GM13977 (cell line): Measurements from ENCODE around the gene C18orf32.
A peak's percentile ranks its signal among the peaks of the same experiment; 100 is the strongest.
"Not testable (repeated sequence)": the region's sequence is repeated elsewhere in the genome, so short reads cannot be mapped to it uniquely, and the experiment has no call there.

Experiments
- DNase-seq: peaks from one replicate; pipeline ENCODE4 v3.0.0; 2012; ENCODE audit warnings: low spot score
- in situ Hi-C: fragments of 300-500 bp; cut with MboI; formaldehyde crosslinking; loops from one replicate; pipeline ENCODE4 v1.12.0; 2022; ENCODE audit warnings: low sequenced_read_pairs, low pct_unique_long_range_greater_than_20kb, mixed read lengths, inconsistent platforms; ENCODE audit not compliant: unreplicated experiment
- TF ChIP-seq, protein P1 (sequence below): IDR thresholded peaks from 2 replicates; pipeline ENCODE4 v1.5.1; 2012; ENCODE audit warnings: mild to moderate bottlenecking, control low read depth; ENCODE audit not compliant: insufficient read depth; ENCODE audit errors: extremely low read depth, missing control alignments

C18orf32 gene

DNA sequence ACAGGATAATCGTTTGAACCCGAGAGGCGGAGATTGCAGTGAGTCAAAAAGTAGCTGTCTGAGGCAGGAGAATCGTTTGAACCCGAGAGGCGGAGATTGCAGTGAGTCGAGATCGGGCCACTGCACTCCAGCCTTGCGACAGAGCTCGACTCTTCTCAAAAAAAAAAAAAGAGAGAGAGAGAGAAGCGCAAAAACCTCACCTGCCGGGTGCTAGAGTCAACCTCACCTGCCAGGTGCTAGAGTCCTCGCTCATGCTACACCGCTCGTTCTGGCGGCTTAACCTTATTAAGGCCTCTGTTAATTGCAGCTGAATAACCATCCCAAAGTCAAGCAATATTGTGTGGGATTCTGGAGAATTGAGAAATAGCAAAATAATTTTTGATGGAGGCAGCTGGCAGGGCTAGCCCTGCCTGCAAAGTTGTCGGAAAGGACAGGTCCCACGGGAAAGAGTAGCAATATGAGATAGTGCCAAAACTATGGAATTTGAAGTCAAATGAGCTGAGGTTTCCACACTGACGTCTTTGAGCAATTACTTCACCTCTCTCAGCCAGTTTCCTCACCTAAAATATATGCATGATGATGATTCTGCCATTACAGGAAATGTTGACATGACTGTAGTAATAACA is 25.9 kb downstream of the C18orf32 start:
- TF ChIP-seq, protein P1, sequence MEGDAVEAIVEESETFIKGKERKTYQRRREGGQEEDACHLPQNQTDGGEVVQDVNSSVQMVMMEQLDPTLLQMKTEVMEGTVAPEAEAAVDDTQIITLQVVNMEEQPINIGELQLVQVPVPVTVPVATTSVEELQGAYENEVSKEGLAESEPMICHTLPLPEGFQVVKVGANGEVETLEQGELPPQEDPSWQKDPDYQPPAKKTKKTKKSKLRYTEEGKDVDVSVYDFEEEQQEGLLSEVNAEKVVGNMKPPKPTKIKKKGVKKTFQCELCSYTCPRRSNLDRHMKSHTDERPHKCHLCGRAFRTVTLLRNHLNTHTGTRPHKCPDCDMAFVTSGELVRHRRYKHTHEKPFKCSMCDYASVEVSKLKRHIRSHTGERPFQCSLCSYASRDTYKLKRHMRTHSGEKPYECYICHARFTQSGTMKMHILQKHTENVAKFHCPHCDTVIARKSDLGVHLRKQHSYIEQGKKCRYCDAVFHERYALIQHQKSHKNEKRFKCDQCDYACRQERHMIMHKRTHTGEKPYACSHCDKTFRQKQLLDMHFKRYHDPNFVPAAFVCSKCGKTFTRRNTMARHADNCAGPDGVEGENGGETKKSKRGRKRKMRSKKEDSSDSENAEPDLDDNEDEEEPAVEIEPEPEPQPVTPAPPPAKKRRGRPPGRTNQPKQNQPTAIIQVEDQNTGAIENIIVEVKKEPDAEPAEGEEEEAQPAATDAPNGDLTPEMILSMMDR: no peak
- in situ Hi-C loops: no loop called here
- DNase-seq: no peak

DNA sequence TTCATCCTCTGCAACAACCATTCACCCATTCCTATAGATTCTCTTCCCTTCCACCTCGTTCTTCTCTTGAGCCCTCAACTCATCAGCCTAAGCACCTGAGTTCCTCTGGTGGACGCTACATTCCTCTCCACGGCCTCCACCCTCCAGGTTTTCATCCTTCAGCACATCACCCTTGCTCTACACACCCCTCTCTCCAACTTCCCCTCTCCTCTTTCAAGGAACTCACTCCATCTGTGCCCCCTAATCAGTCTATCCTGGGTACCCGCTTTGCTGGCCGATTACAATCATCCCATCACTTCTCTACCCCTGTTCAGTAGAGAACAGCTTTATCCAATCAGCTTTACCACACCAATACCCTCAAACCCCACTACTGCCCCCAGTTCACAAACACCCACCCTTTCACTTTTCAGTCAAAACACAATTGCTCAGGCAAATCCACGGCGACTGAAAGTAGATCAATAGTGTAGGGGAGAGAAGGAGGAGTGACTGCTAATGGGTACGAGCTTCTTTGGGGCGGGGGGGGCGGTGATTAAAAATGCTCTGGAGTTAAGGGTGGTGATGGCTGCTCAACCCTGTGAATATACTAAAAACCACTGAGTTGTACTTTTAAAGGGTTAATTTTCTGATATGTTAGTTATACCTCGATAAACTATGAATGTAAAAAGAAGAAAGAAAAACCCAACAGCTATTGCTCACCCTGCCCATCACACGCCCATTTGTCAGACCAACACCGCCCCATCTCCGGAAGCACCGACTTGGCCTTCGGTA is 27.4 kb downstream of the C18orf32 start:
- peak; percentile 32 for DNase-seq
- TF ChIP-seq, protein P1: no peak
- in situ Hi-C loops: no loop called here

DNA sequence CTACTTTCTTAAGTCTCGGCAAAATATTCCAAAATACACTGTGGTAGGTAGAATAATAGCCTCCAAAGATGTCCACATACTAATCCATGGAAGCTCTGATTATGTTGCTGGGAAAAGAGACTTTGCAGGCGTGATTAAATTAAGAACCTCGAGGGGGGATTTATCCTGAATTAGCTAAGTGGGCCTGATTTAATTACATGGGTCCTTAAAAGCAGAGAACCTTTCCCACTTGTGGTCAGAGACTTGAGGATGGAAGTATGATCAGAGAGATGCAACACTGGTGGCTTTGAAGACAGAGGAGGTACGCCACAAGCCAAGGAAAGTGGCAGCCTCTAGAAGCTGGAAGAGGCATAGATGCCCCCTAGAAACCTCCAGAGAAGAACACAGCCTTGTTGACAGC is 29.4 kb downstream of the C18orf32 start:
- TF ChIP-seq, protein P1: no peak
- DNase-seq: no peak
- in situ Hi-C loops: no loop called here

DNA sequence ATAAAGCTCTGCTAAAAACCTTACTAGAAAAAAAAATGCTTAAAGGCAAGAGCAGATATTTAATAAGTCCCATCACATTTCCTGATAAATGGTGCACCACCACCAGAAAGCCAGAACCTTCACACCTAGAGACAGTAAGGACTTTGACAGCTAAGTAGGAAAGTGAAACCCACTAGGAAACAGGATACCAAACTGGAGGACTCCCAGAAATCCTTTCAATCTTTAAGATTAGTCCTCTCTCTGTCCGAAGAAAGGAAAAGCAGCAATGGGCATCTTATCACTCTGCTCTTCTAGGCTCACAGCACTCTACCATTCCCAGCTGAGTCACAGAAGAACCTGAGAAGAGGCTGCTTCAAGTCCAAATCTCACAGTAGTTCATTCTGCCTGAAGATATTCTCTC is 30.2 kb downstream of the C18orf32 start:
- in situ Hi-C loops: no loop called here
- TF ChIP-seq, protein P1: no peak
- no peak for DNase-seq

DNA sequence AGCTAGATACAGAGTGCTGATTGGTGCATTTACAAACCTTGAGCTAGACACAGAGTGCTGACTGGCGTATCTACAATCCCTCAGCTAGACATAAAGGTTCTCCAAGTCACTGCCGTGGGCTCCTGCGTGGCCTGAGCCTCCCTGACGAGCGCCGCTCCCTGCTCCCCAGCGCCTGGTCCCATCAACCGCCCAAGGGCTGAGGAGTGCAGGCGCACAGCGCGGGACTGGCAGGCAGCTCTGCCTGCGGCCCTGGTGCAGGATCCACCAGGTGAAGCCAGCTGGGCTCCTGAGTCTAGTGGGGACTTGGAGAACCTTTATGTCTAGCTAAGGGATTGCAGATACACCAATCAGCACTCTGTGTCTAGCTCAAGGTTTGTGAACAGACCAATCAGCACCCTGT is 34.5 kb downstream of the C18orf32 start:
- DNase-seq, in situ Hi-C loops: not testable (repeated sequence)

DNA sequence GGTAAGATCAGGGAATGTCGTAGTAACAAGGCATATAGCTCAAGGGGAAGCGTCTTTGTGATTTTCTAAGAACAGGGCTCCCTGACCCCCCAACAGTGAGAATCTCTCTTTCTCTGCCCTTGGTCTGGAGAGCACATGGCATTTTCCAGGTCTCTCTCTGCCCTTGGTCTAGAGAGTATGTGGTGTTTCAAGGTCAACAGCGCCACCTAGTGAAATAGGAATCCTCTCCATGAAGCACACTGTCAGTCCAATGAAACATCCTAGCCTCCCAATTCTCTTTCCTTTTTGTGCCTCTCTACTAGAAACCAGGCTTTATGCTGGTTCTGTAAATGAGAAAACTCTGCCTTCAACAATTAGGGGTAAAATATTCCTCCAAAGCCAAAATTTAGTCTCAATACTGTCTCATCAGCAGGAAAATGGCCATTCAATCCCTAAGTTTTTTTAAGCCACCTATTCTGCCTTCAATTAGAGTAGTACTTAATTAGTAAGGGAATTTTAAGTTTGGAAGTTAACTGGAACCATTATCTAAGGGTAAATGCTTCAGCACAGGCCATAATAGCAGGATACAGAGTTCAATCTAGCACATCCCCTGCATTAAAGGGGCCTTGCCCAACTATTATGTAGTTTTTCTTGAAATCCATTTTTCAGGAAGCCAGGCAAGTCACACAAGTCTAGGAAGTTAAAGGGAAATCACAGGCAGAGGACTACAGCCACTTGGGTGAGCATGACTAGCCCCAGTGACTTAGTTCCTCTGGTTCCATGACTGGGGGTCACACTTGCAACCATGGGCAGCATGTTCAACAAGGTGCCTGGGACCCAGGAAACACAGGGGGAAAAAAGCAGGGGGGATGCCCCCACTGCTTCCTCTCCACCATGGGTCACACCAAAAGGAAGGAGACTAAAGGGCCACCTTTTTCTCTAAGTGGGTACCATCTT is 39.0 kb downstream of the C18orf32 start:
- in situ Hi-C loops: loop anchor here (25.0 kb wide), 1 partner anchor 761 kb away; no protein-coding TSS in a partner anchor
- no peak for DNase-seq
- TF ChIP-seq, protein P1: peak; percentile 39
